ENCODE results near the gene POU5F2.

The POU5F2 gene

DNA sequence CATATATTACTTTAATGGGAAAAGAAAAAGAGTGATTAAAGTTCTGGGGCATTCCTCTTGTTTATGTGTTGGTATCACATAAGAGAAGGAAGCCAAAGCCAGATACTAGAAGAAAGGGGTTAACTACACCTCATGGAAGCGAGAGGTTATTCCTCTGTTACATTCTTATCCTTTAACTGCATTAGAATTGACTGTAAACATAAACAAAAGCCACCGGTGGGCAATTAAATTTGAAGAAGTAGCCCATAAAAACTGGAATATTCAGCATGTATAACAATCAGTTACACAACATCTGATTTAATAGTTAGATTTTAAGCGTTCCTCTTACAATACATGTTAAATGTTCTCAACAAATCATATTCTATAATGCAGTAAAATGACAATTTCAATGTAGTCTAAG lies 18.8 kb downstream of the POU5F2 start:
- CTCF ChIA-PET, result interaction anchor here (1.1 kb wide), 1 partner anchor 115 kb away, joined by 3 read pairs; no protein-coding TSS in a partner anchor
- DNase-seq (ENCODE audit: low read depth, low spot score), result no peak
- POLR2A ChIA-PET, result no interaction called here
- H3K4me3 ChIP-seq (ENCODE audit: low read depth, low read length), result no peak overlapping the region
- TF ChIP-seq, protein P1, sequence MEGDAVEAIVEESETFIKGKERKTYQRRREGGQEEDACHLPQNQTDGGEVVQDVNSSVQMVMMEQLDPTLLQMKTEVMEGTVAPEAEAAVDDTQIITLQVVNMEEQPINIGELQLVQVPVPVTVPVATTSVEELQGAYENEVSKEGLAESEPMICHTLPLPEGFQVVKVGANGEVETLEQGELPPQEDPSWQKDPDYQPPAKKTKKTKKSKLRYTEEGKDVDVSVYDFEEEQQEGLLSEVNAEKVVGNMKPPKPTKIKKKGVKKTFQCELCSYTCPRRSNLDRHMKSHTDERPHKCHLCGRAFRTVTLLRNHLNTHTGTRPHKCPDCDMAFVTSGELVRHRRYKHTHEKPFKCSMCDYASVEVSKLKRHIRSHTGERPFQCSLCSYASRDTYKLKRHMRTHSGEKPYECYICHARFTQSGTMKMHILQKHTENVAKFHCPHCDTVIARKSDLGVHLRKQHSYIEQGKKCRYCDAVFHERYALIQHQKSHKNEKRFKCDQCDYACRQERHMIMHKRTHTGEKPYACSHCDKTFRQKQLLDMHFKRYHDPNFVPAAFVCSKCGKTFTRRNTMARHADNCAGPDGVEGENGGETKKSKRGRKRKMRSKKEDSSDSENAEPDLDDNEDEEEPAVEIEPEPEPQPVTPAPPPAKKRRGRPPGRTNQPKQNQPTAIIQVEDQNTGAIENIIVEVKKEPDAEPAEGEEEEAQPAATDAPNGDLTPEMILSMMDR (IDR thresholded peaks at IDR 0.05; ENCODE audit: insufficient read depth, low read length, missing control alignments), result no peak

DNA sequence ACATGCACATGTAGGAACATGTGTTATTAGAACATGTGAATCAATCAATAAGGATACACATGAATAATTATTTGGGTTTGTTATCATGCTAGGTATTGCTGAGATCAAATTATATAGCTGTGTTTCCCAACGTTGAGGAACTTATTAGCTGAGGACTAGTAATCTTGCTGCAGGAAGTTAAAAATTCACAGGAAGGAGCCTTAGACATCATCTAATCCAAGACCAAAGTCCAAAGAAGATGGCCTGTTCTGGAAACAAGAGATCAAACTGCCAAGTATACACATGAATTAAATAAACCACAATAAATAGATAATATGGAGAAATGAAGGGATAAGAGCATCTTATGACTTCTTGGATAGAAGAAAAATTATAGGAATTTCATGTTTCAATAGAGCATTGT lies 19.9 kb downstream of the POU5F2 start:
- TF ChIP-seq, protein P1 (IDR thresholded peaks at IDR 0.05; ENCODE audit: insufficient read depth, low read length, missing control alignments), result no peak
- DNase-seq (ENCODE audit: low read depth, low spot score), result no peak
- ChIA-PET CTCF (no interaction called here), POLR2A (no interaction called here)
- no peak overlapping the region for H3K4me3 ChIP-seq (ENCODE audit: low read depth, low read length)

DNA sequence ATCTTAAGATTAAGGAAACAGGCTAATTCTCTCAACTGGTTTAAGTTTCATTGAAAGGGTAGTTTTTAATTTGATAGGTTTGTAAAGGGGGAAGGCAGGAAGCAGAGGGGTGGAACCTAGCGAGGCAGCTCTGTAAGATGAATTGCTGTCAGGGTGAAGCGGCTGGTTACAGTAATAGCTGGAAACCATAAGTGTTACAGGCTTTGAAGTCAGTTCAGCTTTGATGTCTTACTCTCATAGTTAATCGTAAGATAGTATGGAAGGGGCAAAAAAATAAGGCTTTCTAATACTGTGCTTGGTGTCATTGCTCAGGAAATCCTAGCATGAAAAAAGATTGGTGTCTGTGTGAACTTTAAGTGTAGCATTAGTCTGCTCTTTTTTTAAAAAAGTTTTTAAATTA lies 20.3 kb downstream of the POU5F2 start:
- no peak for DNase-seq (ENCODE audit: low read depth, low spot score)
- no peak overlapping the region for H3K4me3 ChIP-seq (ENCODE audit: low read depth, low read length)
- TF ChIP-seq, protein P1 (IDR thresholded peaks at IDR 0.05; ENCODE audit: insufficient read depth, low read length, missing control alignments), result no peak
- CTCF ChIA-PET, result no interaction called here
- POLR2A ChIA-PET, result no interaction called here

DNA sequence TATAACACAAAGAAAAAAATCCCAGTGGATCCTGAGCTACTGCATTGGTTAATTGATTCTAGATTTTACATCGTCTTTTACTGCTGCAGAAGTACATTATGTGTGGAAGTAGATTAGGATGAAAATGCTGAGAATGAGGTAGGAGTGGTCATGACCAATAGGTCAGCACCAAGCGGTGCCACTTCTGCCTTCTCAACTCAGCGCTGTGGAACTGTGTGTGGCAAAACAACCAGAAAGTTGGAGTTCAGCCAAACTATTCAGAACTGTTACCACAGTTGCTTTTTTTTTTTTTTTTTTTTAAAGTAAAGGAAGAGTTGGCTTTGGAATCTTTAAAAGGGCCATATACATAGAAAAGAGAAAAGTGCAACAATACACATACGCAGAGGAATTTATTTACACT lies 24.2 kb downstream of the POU5F2 start:
- TF ChIP-seq, protein P1 (IDR thresholded peaks at IDR 0.05; ENCODE audit: insufficient read depth, low read length, missing control alignments), result no peak
- no peak overlapping the region for H3K4me3 ChIP-seq (ENCODE audit: low read depth, low read length)
- POLR2A ChIA-PET, result no interaction called here
- DNase-seq (ENCODE audit: low read depth, low spot score), result no peak
- CTCF ChIA-PET, result no interaction called here

DNA sequence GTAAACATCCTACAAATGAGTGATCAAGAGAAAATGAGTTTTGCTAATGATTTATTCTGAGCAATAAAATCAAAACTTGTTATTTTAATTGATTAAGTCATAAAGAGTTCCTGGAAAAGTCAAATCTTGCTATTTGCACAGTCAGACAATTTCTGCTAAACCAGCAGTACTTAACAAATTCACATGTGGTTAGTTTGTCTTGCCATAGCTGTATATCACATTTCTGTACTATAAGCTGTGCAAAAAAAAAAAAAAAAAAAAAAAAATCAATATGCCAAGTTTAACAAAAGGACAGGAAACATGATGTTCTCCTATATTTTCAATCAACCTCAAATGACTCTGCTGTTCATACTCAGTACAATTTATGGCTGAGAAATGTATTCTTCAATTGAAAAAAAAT lies 24.9 kb downstream of the POU5F2 start:
- H3K4me3 ChIP-seq (ENCODE audit: low read depth, low read length), result no peak overlapping the region
- TF ChIP-seq, protein P1 (IDR thresholded peaks at IDR 0.05; ENCODE audit: insufficient read depth, low read length, missing control alignments), result no peak
- DNase-seq (ENCODE audit: low read depth, low spot score), result no peak
- ChIA-PET POLR2A (no interaction called here), CTCF (no interaction called here)

DNA sequence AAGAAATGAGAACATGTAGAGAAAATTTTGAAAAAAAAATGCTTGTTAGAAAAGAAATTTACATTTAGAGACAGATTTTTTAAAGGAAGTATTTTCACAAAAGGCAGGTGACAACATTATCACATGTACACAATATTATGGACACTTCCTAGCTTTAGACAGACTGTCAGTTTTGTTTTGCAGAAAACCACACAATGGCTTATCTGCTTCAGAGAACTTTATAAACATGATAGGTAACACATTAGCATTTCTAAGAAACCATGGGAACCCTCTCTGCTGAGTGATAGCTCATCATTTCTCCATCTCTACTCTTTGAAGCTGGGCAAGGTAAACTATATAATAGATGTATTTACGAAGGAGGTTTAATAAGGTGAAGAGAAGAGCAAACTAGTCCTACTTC lies 25.6 kb downstream of the POU5F2 start:
- POLR2A ChIA-PET, result no interaction called here
- TF ChIP-seq, protein P1 (IDR thresholded peaks at IDR 0.05; ENCODE audit: insufficient read depth, low read length, missing control alignments), result no peak
- CTCF ChIA-PET, result no interaction called here
- no peak for DNase-seq (ENCODE audit: low read depth, low spot score)
- H3K4me3 ChIP-seq (ENCODE audit: low read depth, low read length), result no peak overlapping the region
